HG02970 (cell line): ENCODE results near the gene METRNL.

Experiments
- ATAC-seq: cut with Tn5 transposase; IDR thresholded peaks from one replicate; pipeline ENCODE4 v1.9.1; 2021; ENCODE audit warnings: mild to moderate bottlenecking, moderate library complexity, moderate number of reproducible peaks; ENCODE audit not compliant: unreplicated experiment, low FRiP score

Gene METRNL

DNA sequence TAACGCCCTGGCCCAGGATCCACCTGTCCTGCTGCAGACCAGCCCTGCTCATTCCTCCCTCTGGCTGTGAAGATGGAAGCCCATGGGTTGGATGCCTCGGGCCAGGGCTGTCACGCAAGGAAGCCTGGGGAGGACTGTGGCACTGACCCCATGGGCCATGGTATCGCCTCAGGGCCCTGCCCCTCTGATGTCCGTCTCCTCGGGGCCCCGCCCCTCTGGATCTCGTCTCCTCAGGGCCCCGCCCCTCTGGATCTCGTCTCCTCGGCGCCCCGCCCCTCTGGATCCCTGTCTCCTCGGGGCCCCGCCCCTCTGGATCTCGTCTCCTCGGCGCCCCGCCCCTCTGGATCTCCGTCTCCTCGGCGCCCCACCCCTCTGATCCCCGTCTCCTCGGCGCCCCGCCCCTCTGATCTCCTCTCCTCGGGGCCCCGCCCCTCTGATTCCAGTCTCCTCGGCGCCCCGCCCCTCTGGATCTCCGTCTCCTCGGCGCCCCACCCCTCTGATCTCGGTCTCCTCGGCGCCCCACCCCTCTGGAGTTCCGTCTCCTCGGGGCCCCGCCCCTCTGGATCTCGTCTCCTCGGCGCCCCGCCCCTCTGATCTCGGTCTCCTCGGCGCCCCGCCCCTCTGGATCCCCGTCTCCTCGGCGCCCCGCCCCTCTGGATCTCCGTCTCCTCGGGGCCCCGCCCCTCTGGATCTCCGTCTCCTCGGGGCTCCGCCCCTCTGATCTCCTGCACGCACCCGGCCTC is 24.0 kb downstream of the METRNL start:
- ATAC-seq: no peak

DNA sequence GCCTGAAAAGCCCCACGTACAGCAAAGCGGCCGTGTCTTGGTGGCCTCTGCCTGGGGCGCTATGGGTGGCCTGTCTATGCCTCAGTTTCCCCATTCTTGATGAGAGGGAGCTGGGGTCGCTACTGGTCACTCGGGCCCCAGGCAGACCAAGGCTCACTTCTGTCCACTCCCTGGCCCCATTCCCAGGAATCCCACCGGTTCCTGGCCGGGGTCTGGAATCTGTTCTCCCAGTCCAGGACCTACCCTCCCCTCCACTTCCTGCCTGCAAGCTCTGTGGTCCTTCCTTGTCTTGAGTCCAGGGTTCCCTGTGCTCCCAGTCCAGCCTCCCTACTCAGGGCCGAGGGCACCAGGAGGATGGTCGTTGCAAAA is 24.5 kb downstream of the METRNL start:
- no peak for ATAC-seq

DNA sequence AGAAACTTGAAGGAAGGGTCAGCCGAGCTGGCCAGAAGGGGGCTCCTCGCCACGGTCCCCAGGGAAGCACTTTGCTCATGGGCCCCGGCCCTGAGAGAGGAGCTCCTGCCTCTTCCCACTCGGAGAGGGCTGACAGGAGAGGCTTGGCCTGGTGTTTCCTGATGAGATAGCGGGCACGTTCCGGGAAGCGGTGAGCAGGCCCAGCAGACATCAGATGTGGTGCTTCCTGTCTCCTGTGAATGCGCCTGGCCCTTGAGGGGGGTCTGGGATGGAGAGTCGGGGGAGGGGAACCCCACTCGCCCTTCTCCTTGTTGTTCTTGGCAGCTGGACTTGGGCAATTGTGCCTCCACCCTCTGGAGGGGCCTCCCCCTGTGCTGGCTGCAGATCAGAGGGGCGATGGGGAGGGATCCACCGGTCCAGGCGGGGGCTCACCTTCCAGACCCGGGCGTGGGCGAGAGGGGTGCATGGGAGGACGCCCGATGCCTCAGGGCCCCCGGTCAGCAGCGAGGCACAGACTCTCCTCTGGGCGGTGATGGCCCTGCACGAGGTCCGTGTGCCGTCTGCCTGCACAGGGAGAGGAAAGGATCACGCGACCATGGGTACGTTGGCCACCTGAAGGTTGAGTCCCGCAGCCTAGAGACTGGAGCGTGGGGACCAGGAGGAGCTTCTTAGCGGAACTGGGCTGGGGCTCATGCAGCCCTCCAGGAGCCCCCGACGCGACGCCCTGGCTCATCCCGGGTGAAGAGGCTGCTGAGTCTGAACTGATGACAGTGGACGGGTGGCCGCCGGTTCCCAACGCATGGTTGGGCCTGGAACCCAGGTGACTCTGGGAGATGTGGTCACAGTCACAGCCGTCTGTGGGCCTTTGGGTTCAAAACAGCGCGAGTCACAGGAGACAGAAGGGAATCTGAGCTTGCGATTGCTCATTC is 25.4 kb downstream of the METRNL start:
- ATAC-seq: no peak

DNA sequence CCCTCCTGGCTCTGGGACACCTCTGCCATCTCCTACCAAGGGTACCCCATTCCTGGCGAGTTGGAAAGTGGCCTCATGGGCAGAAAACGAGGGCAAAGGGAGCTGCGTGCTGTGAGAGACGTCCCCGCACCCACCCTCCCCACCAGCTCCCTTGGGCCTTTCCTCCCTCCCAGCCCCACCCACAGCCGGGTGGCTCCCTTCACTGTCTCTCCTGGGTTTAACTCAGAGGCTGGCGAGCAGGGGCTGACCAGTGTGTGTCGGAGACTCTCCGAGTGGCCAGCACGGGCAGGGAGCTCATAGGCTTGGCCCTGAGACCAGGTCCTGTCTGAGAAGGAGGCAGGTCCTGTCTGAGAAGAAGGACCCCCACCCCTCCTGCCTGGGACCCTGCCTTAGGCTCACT is 26.1 kb downstream of the METRNL start:
- ATAC-seq: no peak

DNA sequence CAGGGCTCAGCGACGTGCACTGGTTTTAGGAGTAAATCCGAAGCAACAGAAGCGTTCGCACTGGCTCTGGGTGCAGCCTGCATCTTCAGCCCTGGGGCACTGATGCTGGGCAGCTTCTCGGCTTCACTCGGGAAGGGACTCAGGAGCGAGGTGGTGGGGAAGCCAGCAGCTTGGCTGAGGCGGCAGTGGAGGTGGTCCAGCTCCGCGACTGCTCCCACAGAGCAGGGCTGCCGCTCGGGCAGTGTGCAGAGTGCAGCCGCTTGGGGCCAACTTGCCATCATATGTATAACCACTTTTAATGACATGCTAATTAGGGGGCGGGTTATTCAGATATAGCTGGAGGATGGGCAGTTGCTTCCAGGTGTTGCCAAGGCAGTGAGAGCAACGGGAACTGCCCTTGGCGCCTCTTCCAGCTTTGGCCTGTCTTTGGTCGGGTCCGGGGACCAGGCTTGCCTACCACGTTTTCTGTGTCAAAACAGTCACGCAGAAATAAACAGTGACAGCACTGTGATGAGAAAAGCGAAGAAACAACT is 26.7 kb downstream of the METRNL start:
- ATAC-seq: no peak

DNA sequence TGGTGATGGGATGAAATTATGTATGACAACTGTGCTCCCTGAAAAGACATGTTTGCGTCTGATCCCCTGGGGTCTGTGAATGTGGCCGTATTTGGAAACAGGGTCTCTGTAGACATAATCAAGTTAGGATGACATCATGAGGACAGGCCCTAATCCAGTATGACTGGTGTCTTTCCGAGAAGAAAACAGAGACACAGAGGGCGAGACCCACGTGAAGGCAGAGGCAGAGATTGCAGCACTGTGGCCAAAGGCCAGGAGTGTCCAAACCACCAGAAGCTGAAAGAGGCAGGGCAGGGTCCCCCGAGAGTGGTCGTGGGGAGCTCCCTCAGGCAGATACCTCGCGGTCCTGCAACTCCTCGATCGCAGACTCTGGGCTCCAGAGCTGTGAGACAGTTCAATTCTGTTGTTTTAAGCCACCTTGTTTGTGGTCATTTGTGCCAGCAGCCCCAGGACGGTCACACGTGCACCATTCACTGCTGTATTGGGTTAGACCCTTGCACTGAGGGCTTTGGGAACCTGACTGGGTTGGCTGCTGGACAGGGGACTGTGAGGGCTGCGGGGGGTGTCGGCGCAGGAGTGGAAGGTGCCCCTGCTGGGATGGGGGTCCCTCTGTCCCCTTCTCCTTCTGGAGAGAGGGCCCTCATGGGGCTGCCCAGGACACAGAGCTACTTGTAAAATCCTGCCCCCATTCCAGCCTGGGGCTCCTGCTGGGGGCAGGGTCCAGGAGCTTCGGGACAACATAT is 27.7 kb downstream of the METRNL start:
- ATAC-seq: no peak

DNA sequence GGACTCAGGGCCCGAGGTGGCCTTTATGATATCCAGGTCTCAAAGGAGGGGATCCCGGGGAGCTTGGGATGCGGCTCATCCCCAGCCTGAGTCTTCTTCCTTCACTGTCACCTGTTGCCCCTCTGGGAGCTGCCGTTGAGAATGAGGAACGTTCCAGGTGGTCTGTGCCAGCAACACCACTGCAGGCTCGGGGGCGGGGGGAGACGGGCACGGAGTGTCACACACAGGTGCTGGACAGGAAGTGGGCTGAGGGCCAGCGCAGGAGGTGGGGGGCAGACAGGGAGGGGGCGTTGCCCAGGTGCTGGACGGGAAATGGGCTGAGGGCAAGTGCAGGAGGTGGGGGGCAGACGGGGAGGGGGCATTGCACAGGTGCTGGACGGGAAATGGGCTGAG is 28.2 kb downstream of the METRNL start:
- no peak for ATAC-seq

DNA sequence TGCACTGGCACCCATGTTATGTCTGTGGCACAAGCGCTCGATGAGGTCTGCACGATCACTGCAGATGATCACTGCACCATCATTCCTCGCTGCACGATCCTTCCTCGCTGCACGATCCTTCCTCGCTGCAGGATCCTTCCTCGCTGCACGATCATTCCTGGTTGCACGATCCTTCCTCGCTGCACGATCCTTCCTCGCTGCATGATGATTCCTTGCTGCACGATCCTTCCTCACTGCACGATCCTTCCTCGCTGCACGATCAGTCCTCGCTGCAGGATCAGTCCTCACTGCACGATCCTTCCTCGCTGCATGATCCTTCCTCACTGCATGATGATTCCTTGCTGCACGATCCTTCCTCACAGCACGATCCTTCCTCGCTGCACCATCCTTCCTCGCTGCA is 29.3 kb downstream of the METRNL start:
- ATAC-seq: no peak

DNA sequence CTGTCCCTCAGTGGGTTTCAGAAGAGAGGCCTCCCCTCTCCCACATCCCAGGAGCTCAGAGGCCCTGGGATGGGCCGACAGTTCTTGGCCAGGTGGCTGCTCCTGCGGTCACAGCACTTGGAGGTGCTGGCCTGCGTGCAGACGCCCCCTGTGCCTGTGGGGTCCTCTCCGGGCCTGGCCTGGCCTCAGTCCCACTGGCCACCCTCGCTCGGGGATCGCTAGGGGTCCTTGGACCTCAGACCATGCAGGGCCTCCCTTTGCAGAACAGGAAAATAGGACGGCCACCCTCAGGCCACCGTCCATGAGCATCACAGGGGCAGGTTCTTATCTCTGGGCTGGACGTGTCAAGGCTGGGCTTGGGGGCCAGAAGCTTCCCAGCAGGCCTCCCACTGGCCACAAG is 30.0 kb downstream of the METRNL start:
- no peak for ATAC-seq

DNA sequence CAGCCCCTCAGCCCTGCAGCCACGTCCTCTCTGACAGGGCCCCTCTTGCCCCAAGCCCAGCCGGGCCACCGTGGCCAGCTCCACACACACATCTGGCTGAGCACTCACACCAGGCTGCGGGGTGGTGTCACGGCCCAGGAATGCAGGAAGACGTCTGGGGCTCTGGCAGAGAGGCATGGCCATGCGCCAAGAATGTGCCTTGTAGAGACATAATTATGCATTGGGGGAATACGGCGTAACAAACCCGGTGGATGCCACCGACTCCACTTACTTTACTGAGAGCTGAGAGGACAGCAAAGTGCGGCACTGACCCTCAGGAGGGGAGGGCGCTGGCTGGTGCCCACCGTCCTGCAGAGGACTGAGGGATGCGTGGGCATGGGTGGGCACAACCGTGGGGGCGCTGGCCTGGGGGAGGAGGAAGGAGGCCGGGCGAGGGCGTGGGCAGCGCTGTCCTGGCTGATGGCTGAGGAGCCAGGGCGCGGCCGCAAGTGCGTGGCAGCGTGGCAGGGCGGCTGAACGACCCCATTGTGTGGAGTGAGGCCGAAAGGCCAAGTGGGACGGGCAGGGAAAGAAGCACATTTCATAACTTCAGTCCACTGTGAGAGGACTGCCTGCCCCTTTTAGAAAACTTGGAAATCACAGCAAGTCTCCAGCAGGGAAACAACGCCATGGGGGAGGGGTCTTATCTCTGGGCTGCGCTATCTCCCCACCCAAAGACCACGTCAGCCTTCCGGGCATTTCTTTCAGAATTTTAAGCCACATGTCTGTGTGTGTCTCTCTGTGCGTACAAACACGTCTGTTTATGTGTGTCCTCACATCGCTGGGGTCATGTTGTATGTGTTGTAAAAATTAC is 30.6 kb downstream of the METRNL start:
- ATAC-seq: no peak

DNA sequence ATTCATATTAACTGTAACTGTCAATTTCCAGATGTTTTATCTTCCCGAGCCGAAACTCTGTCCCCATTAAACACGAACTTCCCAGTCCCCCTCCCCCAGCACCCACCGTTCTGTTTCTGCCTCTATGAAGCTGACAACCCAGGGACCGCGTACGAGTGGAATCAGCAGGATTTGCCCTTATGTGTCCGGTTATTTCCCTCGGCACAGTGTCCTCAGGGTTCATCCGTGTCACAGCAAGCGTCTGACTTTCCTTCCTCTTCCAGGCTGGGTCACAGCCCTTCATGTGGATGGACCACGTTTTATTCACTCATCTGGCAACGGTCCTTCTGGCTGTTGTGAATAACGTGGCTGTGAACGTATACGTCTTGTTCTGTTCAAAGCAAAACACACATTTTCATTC is 31.3 kb downstream of the METRNL start:
- no peak for ATAC-seq

DNA sequence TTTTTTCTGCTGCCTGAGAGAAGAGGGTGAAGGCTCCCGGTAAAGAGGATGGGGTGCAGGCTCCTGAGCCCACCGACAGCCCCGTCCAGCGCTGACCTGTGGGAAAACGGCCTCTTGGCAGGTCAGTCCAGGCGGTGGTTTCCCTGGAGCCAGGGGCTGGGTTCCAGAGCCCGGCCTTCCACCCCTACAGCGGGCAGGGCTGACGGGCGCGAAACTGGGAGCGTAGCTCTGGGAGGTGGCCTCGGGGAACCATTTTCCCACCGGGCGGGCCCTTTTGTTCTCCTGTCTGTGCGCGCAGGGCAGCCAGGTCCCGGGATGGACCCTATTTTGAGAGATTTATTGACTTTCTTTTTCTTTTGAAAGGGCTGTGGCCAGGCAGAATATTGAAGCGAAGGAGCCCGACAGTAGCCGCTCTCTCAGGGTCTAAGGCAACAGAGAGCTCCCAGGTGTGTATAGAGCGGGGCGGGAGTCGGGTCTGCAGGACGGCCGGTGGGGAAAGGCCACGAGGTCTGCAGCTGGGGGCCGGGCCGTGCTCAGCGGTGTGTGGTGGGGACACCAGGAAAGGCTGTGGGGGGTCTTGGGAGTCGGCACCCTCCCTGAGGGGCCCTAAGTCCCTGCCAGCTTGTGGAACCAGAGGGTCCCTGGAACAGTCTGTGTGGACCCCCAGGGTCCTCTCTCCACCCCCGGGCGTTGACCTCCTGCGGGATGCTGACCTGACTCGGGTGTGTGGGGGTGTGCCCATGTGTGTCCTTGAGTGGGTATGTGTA is 32.3 kb downstream of the METRNL start:
- no peak for ATAC-seq

DNA sequence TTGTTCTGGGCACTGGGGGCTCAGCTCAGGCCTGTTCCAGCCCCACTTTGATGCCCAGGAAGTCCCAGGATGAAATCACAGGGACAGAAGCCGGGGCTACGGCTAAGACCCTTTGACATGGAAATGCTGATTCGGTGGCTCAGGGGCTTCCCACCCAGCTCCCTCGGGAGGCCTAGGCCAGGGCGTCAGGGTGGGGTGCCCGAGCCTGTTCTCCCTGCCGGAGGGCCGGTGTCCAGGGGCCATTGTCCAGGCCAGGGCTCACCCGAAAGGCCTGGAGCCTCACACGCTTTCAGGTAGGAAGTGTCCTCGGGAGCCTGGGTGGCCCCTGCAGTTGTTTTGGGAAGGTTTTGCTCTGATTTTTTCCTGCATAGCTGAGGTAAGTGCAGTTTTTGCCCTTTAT is 34.0 kb downstream of the METRNL start:
- no peak for ATAC-seq

DNA sequence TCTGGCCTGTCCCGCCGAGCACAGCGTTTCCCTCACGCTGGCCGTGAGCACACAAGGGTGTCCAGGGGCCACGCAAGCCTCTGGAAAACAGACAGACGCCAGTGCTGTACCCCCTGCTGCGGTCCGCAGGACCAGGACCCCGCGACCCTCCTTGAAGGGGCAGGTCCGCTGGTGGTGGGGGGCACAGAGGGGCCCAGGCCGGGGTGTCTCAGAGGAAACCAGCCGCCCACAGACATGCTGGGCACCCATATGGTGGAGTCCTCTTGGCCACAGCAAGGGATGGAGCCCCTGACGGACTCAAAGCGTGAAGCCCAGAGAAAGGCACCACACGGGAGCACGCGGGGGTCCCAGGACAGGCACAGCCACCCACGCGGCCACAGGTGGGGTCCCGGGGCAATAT is 34.4 kb downstream of the METRNL start:
- ATAC-seq: no peak

DNA sequence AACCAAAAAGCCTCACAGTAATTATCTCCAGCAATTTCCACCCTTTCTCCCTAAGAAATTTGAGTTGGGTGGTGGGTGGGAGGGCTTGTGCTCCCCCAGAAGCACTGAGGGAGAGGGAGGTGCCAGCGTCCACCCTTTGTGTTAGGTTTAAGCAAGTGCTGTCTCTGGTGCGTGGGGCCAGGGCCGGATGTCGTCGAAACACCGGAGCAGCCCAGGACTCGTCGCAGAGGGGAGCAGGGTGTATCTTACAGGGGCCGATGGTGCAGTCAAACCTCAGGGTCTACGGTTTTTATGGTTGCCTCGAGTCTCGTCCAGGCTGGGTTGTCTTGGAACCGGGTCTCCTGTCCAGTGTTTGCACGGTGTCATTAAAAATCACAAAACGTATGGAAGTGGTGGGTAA is 35.3 kb downstream of the METRNL start:
- ATAC-seq: no peak

DNA sequence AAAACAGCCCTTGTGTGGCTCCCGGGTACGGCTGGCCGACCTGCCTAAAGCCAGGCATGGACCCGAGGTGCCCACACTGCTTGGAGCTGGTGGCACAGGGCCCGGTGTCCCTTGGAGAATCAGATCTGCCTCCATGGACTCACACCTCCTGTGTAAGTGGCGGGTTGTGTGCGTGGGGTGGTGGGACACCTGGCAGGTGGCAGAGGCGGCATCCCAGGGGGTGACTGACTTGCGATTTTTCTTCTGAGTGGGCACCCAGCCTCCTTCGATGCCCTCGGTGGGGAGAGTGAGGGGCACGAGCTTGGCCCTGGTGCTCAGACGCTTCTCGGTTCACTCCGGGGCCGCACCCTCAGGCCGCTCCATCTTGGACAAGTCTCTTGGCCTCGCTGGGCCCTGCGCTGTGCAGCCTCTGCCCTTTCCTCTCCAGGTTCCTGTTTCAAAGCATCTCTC is 35.8 kb downstream of the METRNL start:
- ATAC-seq: no peak

DNA sequence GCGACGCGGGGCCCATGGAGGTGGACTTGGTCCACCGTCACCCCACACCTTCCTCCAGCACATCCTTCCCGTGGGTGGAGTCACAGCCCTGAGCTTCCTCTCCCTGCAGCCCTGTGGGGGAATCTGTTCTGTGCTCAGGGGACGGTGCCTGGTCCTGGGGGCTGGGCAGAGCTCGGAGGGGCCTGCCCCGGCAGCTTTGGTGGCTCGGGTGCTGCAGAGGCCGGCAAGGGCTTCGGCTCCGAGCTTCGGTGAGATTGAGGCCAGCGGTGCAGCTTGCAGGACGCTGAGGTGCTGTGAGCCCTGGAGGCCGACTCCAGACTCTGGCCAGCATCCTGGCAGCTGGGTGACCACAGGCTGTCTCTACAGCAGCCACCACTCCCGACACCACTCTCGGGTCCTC is 36.4 kb downstream of the METRNL start:
- no peak for ATAC-seq

DNA sequence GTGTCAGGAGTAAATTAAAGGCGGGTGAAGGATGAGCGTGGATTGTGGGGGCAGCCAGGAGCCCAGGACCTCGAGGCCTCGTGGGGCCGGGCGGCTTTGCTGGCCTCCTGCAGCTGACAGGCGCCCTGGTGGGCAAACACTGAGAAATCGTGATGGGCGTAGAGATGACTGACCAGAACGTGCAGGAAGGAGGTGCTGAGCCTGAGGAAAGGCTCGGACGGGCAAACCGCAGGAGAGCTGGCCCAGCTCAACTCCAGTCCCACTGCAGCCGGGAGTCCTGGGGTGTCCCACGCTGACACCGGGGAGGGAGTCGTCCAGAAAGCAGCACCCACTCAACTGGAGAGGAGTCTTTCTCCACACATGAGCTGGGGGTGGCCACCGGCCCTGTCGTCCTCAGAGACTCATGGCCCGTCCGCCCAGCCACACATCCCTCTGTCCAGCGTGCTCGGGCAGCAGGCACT is 36.9 kb downstream of the METRNL start:
- ATAC-seq: no peak
